ACC112 (cell line): ENCODE measurements around the gene DCAF4L1.

Experiments used
- H2AFZ ChIP-seq: fragments of 200-600 bp; sonication (generic); one replicate; pipeline ENCODE4 v1.6.0; 2017; ENCODE audit warnings: antibody characterized with exemption, low read length; ENCODE audit not compliant: unreplicated experiment
- H3K27ac ChIP-seq: fragments of 200-600 bp; sonication (generic); 2 replicates; pipeline ENCODE4 v1.5.1; 2014; ENCODE audit warnings: low read depth, mild to moderate bottlenecking, antibody characterized with exemption, low read length, moderate library complexity
- H3K27me3 ChIP-seq: fragments of 200-600 bp; sonication (generic); 2 replicates; pipeline ENCODE4 v1.6.1; 2014; ENCODE audit warnings: mild to moderate bottlenecking, antibody characterized with exemption, low read length, moderate library complexity, mixed read lengths; ENCODE audit not compliant: insufficient read depth
- H3K36me3 ChIP-seq: fragments of 200-600 bp; sonication (generic); 2 replicates; pipeline ENCODE4 v1.6.1; 2016; ENCODE audit warnings: mild to moderate bottlenecking, antibody characterized with exemption, low read length, moderate library complexity, mixed read lengths; ENCODE audit not compliant: insufficient read depth
- H3K4me1 ChIP-seq: fragments of 200-600 bp; sonication (generic); one replicate; pipeline ENCODE4 v1.6.1; 2016; ENCODE audit warnings: low read length, mixed read lengths; ENCODE audit not compliant: insufficient read depth, unreplicated experiment, control insufficient read depth
- H3K4me3 ChIP-seq: fragments of 200-600 bp; sonication (generic); 2 replicates; pipeline ENCODE4 v1.5.1; 2014; ENCODE audit warnings: mild to moderate bottlenecking, low read depth, low read length
- H3K79me2 ChIP-seq: fragments of 200-600 bp; sonication (generic); one replicate; pipeline ENCODE4 v1.6.0; 2016; ENCODE audit warnings: low read length; ENCODE audit not compliant: control insufficient read depth, unreplicated experiment, insufficient read depth

DCAF4L1 gene

GRCh38 chr4:41989994-41990364, 8.4 kb downstream of the DCAF4L1 start:
- peak overlapping the region; percentile 23; the same call in 1 of the 2 replicates for H3K27ac ChIP-seq
- H2AFZ ChIP-seq = peak overlapping the region; percentile 99
- peaks cover 39% of the 10 kb centered on the region for H3K79me2 ChIP-seq
- no peaks in the 10 kb centered on the region for H3K27me3 ChIP-seq
- H3K36me3 ChIP-seq = no peaks in the 10 kb centered on the region; the same call in 1 of the 2 replicates
- H3K4me1 ChIP-seq = peaks cover 26% of the 10 kb centered on the region
- peak overlapping the region; percentile 95 for H3K4me3 ChIP-seq

GRCh38 chr4:41990365-41991111, 9.0 kb downstream of the DCAF4L1 start, which contains the start of gene SLC30A9:
TSS of gene SLC30A9 (plus strand) at chr4:41990530. CDS start at chr4:41990652, 122 bp downstream.
- Histone ChIP-seq H3K27ac (peak within 1 kb of the TSS; percentile 47; the same call in 1 of the 2 replicates), H3K36me3 (no peaks in the 10 kb centered on the region; the same call in 1 of the 2 replicates), H3K79me2 (peaks cover 42% of the 10 kb centered on the region), H3K27me3 (no peaks in the 10 kb centered on the region), H3K4me1 (peaks cover 26% of the 10 kb centered on the region), H2AFZ (peak within 1 kb of the TSS; percentile 99), H3K4me3 (peak within 1 kb of the TSS; percentile 95)

GRCh38 chr4:41991916-41992767, 10.6 kb downstream of the DCAF4L1 start:
- Histone ChIP-seq H3K4me3 (peak overlapping the region; percentile 95), H3K79me2 (peaks cover 48% of the 10 kb centered on the region), H3K36me3 (no peaks in the 10 kb centered on the region; the same call in 1 of the 2 replicates), H3K27ac (no peak overlapping the region), H3K4me1 (peaks cover 26% of the 10 kb centered on the region), H3K27me3 (no peaks in the 10 kb centered on the region), H2AFZ (no peak overlapping the region)

- no peaks in the 10 kb centered on the region for H3K27me3 ChIP-seq
- H2AFZ ChIP-seq = no peak overlapping the region
- H3K36me3 ChIP-seq = peaks cover 2% of the 10 kb centered on the region; the same call in 1 of the 2 replicates
- no peak overlapping the region for H3K27ac ChIP-seq
- H3K4me3 ChIP-seq = peak overlapping the region; percentile 95; the same call in 1 of the 2 replicates
- peaks cover 56% of the 10 kb centered on the region for H3K79me2 ChIP-seq
- peaks cover 26% of the 10 kb centered on the region for H3K4me1 ChIP-seq
Observed at GRCh38 chr4:41992967-41993857, 11.7 kb downstream of the DCAF4L1 start.

- Histone ChIP-seq H3K4me1 (peaks cover 16% of the 10 kb centered on the region), H3K4me3 (no peak overlapping the region), H3K79me2 (peaks cover 56% of the 10 kb centered on the region), H3K27me3 (no peaks in the 10 kb centered on the region), H3K36me3 (peaks cover 2% of the 10 kb centered on the region; the same call in 1 of the 2 replicates), H2AFZ (no peak overlapping the region), H3K27ac (no peak overlapping the region)
Observed at GRCh38 chr4:41994461-41994985, 13.0 kb downstream of the DCAF4L1 start.

GRCh38 chr4:41998019-41998418, 16.5 kb downstream of the DCAF4L1 start:
- H3K4me3 ChIP-seq = no peak overlapping the region
- no peaks in the 10 kb centered on the region for H3K27me3 ChIP-seq
- peaks cover 40% of the 10 kb centered on the region for H3K79me2 ChIP-seq
- peaks cover 12% of the 10 kb centered on the region for H3K36me3 ChIP-seq
- H3K4me1 ChIP-seq = peaks cover 4% of the 10 kb centered on the region
- H2AFZ ChIP-seq = no peak overlapping the region
- H3K27ac ChIP-seq = no peak overlapping the region

GRCh38 chr4:41999321-41999720, 17.8 kb downstream of the DCAF4L1 start:
- H2AFZ ChIP-seq = no peak overlapping the region
- no peaks in the 10 kb centered on the region for H3K4me1 ChIP-seq
- H3K27me3 ChIP-seq = no peaks in the 10 kb centered on the region
- no peak overlapping the region for H3K27ac ChIP-seq
- H3K4me3 ChIP-seq = no peak overlapping the region
- peaks cover 24% of the 10 kb centered on the region for H3K36me3 ChIP-seq
- H3K79me2 ChIP-seq = peaks cover 42% of the 10 kb centered on the region

GRCh38 chr4:42008011-42008786, 26.6 kb downstream of the DCAF4L1 start:
- H3K27ac ChIP-seq = no peak overlapping the region
- H2AFZ ChIP-seq = no peak overlapping the region
- H3K4me3 ChIP-seq = no peak overlapping the region
- H3K79me2 ChIP-seq = peaks cover 44% of the 10 kb centered on the region
- no peaks in the 10 kb centered on the region for H3K4me1 ChIP-seq
- peaks cover 23% of the 10 kb centered on the region for H3K36me3 ChIP-seq
- H3K27me3 ChIP-seq = no peaks in the 10 kb centered on the region

- H3K36me3 ChIP-seq = peaks cover 9% of the 10 kb centered on the region
- no peak overlapping the region for H2AFZ ChIP-seq
- H3K79me2 ChIP-seq = peaks cover 16% of the 10 kb centered on the region
- H3K4me3 ChIP-seq = no peak overlapping the region
- no peaks in the 10 kb centered on the region for H3K27me3 ChIP-seq
- no peak overlapping the region for H3K27ac ChIP-seq
- no peaks in the 10 kb centered on the region for H3K4me1 ChIP-seq
Observed at GRCh38 chr4:42015438-42015837, 33.9 kb downstream of the DCAF4L1 start.
